Endothelial cell of umbilical vein (primary cell): Measurements from ENCODE around the gene KSR1. TPM values are rescaled to one million over a fixed set of nuclear protein-coding genes. Genes with fewer than 3 reads are reported as not detected.

Experiments
- BruUV-seq: library from RNA; stranded (reverse); fragments of 400-500 nt; replicated peaks from 2 replicates; lab custom pipeline; 2021; lab: Mats Ljungman, UMichigan
- CTCF ChIA-PET: fragments of 300-600, 350-600 bp; sonication (Branson Sonifier 250); formaldehyde crosslinking; loops from one replicate; lab custom pipeline; 2021; ENCODE audit warnings: antibody characterized with exemption, inconsistent platforms; lab: Charles Lee
- POLR2A ChIA-PET: fragments of 300-600, 350-600 bp; sonication (Branson Sonifier 250); formaldehyde crosslinking; loops from one replicate; lab custom pipeline; 2021; ENCODE audit warnings: antibody characterized with exemption, inconsistent platforms; lab: Charles Lee
- DNase-seq: peaks from one replicate; pipeline ENCODE4 v3.0.0-alpha.2; 2011; ENCODE audit warnings: low read depth, low spot score
- FAIRE-seq: peaks from 2 replicates; lab custom pipeline; 2011; peaks lifted over from hg19 to GRCh38; lab: Jason Lieb, UNC
- H2AFZ ChIP-seq: 2 replicates; pipeline ENCODE4 v1.6.0; 2012; ENCODE audit warnings: low read depth, low read length, control low read depth, inconsistent platforms
- H3K27ac ChIP-seq: 2 replicates; pipeline ENCODE4 v1.5.1; 2011; ENCODE audit warnings: low read depth, mild to moderate bottlenecking, control low read depth, low read length, moderate library complexity; ENCODE audit not compliant: insufficient read depth
- H3K27me3 ChIP-seq, 2 experiments: 2 replicates each; pipeline versions ENCODE4 v1.6.0 to v1.6.1; 2011; ENCODE audit warnings: low read length in 2 of 2, mixed read lengths in 1 of 2; ENCODE audit not compliant: control insufficient read depth in 2 of 2, insufficient read depth in 2 of 2
- H3K36me3 ChIP-seq, 2 experiments: 2 replicates in 1 of 2; 3 replicates in 1 of 2; pipeline ENCODE4 v1.5.1; 2011; ENCODE audit warnings: low read length in 2 of 2, mild to moderate bottlenecking in 1 of 2, moderate library complexity in 1 of 2; ENCODE audit not compliant: control insufficient read depth in 2 of 2, insufficient read depth in 2 of 2; ENCODE audit errors: extremely low read depth in 1 of 2
- H3K4me1 ChIP-seq: 3 replicates; pipeline ENCODE4 v1.5.1; 2011; ENCODE audit warnings: mild to moderate bottlenecking, low read length; ENCODE audit not compliant: control insufficient read depth, insufficient read depth; ENCODE audit errors: extremely low read depth
- H3K4me2 ChIP-seq: 2 replicates; pipeline ENCODE4 v1.6.1; 2011; ENCODE audit warnings: low read length, control low read depth, mixed read lengths; ENCODE audit not compliant: insufficient read depth
- H3K4me3 ChIP-seq, 3 experiments: fragments of 200-600 bp in 1 of 3; sonication (generic), shearing (Covaris generic) in 1 of 3; replicated peaks in 1 of 3; 2 replicates each; pipeline ENCODE4 v1.5.1; 2011 to 2016; ENCODE audit warnings: control low read depth in 3 of 3, low read length in 3 of 3, mild to moderate bottlenecking in 2 of 3, inconsistent platforms in 1 of 3, low read depth in 1 of 3, moderate library complexity in 1 of 3; ENCODE audit not compliant: insufficient read depth in 1 of 3
- H3K79me2 ChIP-seq: 2 replicates; pipeline ENCODE4 v1.6.0; 2012; ENCODE audit warnings: low read length, inconsistent platforms; ENCODE audit not compliant: control insufficient read depth, insufficient read depth
- H3K9ac ChIP-seq: replicated peaks from 2 replicates; pipeline ENCODE3; 2011; ENCODE audit warnings: low read length, control low read depth; ENCODE audit not compliant: insufficient read depth; ENCODE audit errors: extremely low read depth
- H3K9me1 ChIP-seq: replicated peaks from 3 replicates; pipeline ENCODE4 v1.6.0; 2011; ENCODE audit warnings: mild to moderate bottlenecking, low read length; ENCODE audit not compliant: control insufficient read depth, insufficient read depth; ENCODE audit errors: extremely low read depth
- H3K9me3 ChIP-seq: replicated peaks from 2 replicates; pipeline ENCODE4 v1.5.1; 2012; ENCODE audit warnings: low read length, inconsistent platforms; ENCODE audit not compliant: control insufficient read depth, insufficient read depth
- H4K20me1 ChIP-seq: replicated peaks from 2 replicates; pipeline ENCODE3; 2011; ENCODE audit warnings: mild to moderate bottlenecking, low read length; ENCODE audit not compliant: control insufficient read depth, insufficient read depth; ENCODE audit errors: extremely low read depth
- CTCF ChIP-seq, 2 donors: IDR thresholded peaks; 1 replicate in 1 of 2; 2 replicates in 1 of 2; pipeline ENCODE4 v1.5.1; 2011; ENCODE audit warnings: low read length in 2 of 2, mild to moderate bottlenecking in 2 of 2, moderate library complexity in 2 of 2, control low read depth in 1 of 2, inconsistent platforms in 1 of 2, low read depth in 1 of 2; ENCODE audit not compliant: insufficient read depth in 1 of 2; ENCODE audit errors: extremely low read depth in 1 of 2
- EZH2 ChIP-seq: IDR thresholded peaks from 2 replicates; pipeline ENCODE4 v1.6.1; 2012; ENCODE audit warnings: borderline replicate concordance, low read depth, mild to moderate bottlenecking, moderate library complexity, low read length, inconsistent platforms; ENCODE audit not compliant: severe bottlenecking
- FOS ChIP-seq: IDR thresholded peaks from 2 replicates; pipeline ENCODE4 v1.6.1; 2011; ENCODE audit warnings: mild to moderate bottlenecking, low read length, moderate library complexity, borderline replicate concordance; ENCODE audit not compliant: insufficient read depth
- GATA2 ChIP-seq: IDR thresholded peaks from 2 replicates; pipeline ENCODE4 v1.7.0; 2011; ENCODE audit warnings: low read depth, mild to moderate bottlenecking, moderate library complexity, mixed read lengths, low read length; ENCODE audit not compliant: insufficient read length, insufficient read depth
- JUN ChIP-seq: IDR thresholded peaks from 2 replicates; pipeline ENCODE4 v1.6.1; 2011; ENCODE audit warnings: borderline replicate concordance, low read depth; ENCODE audit not compliant: insufficient read length, insufficient read depth
- MAX ChIP-seq: IDR thresholded peaks from 2 replicates; pipeline ENCODE4 v1.6.1; 2011; ENCODE audit not compliant: insufficient read depth, insufficient read length
- MYC ChIP-seq: IDR thresholded peaks from one replicate; pipeline ENCODE4 v1.6.1; 2011; ENCODE audit warnings: mild to moderate bottlenecking, low read depth, low read length
- POLR2A ChIP-seq: IDR thresholded peaks from 2 replicates; pipeline ENCODE4 v1.6.1; 2012; ENCODE audit warnings: low read depth, mild to moderate bottlenecking, control low read depth, low read length
- POLR2AphosphoS5 ChIP-seq: IDR thresholded peaks from 2 replicates; pipeline ENCODE4 v1.6.1; 2012; ENCODE audit warnings: low read depth, mild to moderate bottlenecking, control low read depth, low read length, moderate library complexity; ENCODE audit not compliant: insufficient read depth
- dilution Hi-C: fragments of 300-500 bp; cut with MboI; formaldehyde crosslinking; loops from one replicate; pipeline ENCODE4 v1.15.0; 2019; ENCODE audit warnings: low sequenced_read_pairs; ENCODE audit not compliant: extremely low pct_ligation_motif_present
- intact Hi-C: fragments of 100-400 bp; cut with micrococcal nuclease; formaldehyde crosslinking; loops from one replicate; pipeline ENCODE4 v1.10.0; 2022
- polyA plus RNA-seq, 4 experiments: library from polyadenylated mRNA; depleted of rRNA in 3 of 4; stranded (reverse) in 3 of 4; unstranded in 1 of 4; fragments of >200 nt; gene quantifications; 2 replicates each; pipeline versions ENCODE4 v1.2.1 to v1.2.3, GENCODE V29; 2011 to 2012; ENCODE audit warnings: missing spikeins in 1 of 4
- total RNA-seq: library from RNA; stranded (reverse); gene quantifications from 2 replicates; pipeline ENCODE4 v1.2.3, GENCODE V29; 2021

The KSR1 gene
- total and polyA plus RNA-seq, 2 donors (not counting 3 experiments of a cell fraction or from before 2014, with no cell fraction given): 35.4 to 80.2 TPM

- BruUV-seq: no TSS peak
- POLR2A ChIA-PET: no interaction called here
- peak in 1 of 2 donors; percentile 4 for TF ChIP-seq CTCF (IDR thresholded peaks at IDR 0.05; ENCODE audit: extremely low read depth in 1 of 2, insufficient read depth in 1 of 2, low read depth in 1 of 2, low read length in 2 of 2)
- no peak for TF ChIP-seq MYC
- TF ChIP-seq POLR2A: no peak
- no peak for TF ChIP-seq GATA2
- H3K4me1 ChIP-seq: peaks cover 18% of the 10 kb centered on the region
- H3K4me2 ChIP-seq: no peak overlapping the region
- H3K79me2 ChIP-seq: peaks cover 11% of the 10 kb centered on the region
- no peaks in the 10 kb centered on the region for H3K9me1 ChIP-seq
- no peaks in the 10 kb centered on the region for H3K9me3 ChIP-seq
- no peak overlapping the region for H3K4me3 ChIP-seq
- H3K9ac ChIP-seq: no peak overlapping the region
- CTCF ChIA-PET: interaction anchor here (0.6 to 1.9 kb wide), 3 partner anchors 9 to 73 kb away, joined by 3 to 4 read pairs (median 4); partner anchors contain the start of gene KSR1
- FAIRE-seq (peak; percentile 33), DNase-seq (peak; percentile 33)
- no peaks in the 10 kb centered on the region for H3K27me3 ChIP-seq
- H2AFZ ChIP-seq: no peak overlapping the region
- dilution Hi-C loops: no loop called here
- no peak overlapping the region for H3K27ac ChIP-seq
- H3K36me3 ChIP-seq: no peaks in the 10 kb centered on the region
- H4K20me1 ChIP-seq: peaks cover 2% of the 10 kb centered on the region
- intact Hi-C loops: no loop called here
Measured at GRCh38 chr17:27529230-27529796, 73.1 kb downstream of the KSR1 start.

- Histone ChIP-seq H3K4me1 (peaks cover 29% of the 10 kb centered on the region), H4K20me1 (peaks cover 2% of the 10 kb centered on the region), H3K9ac (no peak overlapping the region), H3K4me2 (no peak overlapping the region), H3K27ac (no peak overlapping the region), H3K4me3 (no peak overlapping the region), H2AFZ (no peak overlapping the region), H3K9me3 (no peaks in the 10 kb centered on the region), H3K27me3 (no peaks in the 10 kb centered on the region), H3K79me2 (peaks cover 14% of the 10 kb centered on the region), H3K9me1 (no peaks in the 10 kb centered on the region), H3K36me3 (no peaks in the 10 kb centered on the region)
- intact Hi-C loops: no loop called here
- TF ChIP-seq MYC (no peak), CTCF (IDR thresholded peaks at IDR 0.05; ENCODE audit: extremely low read depth in 1 of 2, insufficient read depth in 1 of 2, low read depth in 1 of 2, low read length in 2 of 2) (no peak), MAX (no peak), POLR2A (no peak), EZH2 (no peak), GATA2 (no peak), JUN (no peak), POLR2AphosphoS5 (no peak), FOS (no peak)
- BruUV-seq: no TSS peak
- dilution Hi-C loops: no loop called here
- FAIRE-seq (no peak), DNase-seq (no peak)
- ChIA-PET CTCF (interaction anchor here (1.2 kb wide), 2 partner anchors 17 to 69 kb away, joined by 3 read pairs; no protein-coding TSS in a partner anchor), POLR2A (no interaction called here)
Measured at GRCh38 chr17:27530764-27531391, 74.6 kb downstream of the KSR1 start.
